Ishikawa (cell line): ENCODE results near the gene WFDC9.

Experiments used
- CEBPB ChIP-seq: IDR thresholded peaks from 2 replicates; pipeline ENCODE4 v1.6.1; 2012
- CREB1 ChIP-seq: IDR thresholded peaks from 2 replicates; pipeline ENCODE4 v1.6.1; 2012; ENCODE audit warnings: low read depth
- EGR1 ChIP-seq: IDR thresholded peaks from 2 replicates; pipeline ENCODE4 v1.6.1; 2012
- EP300 ChIP-seq: IDR thresholded peaks from 2 replicates; pipeline ENCODE4 v1.6.1; 2012; ENCODE audit warnings: borderline replicate concordance
- FOXM1 ChIP-seq: IDR thresholded peaks from 2 replicates; pipeline ENCODE4 v1.6.1; 2012; ENCODE audit warnings: low read depth, borderline replicate concordance
- NFIC ChIP-seq: IDR thresholded peaks from 2 replicates; pipeline ENCODE4 v1.6.1; 2012
- RAD21 ChIP-seq: IDR thresholded peaks from 2 replicates; pipeline ENCODE4 v1.6.1; 2012; ENCODE audit warnings: low read depth
- TAF1 ChIP-seq: IDR thresholded peaks from 2 replicates; pipeline ENCODE4 v1.6.1; 2012; ENCODE audit warnings: low read depth, mild to moderate bottlenecking
- TCF12 ChIP-seq: IDR thresholded peaks from 2 replicates; pipeline ENCODE4 v1.6.1; 2012; ENCODE audit warnings: low read depth
- TEAD4 ChIP-seq: IDR thresholded peaks from 2 replicates; pipeline ENCODE4 v1.6.1; 2012
- YY1 ChIP-seq: IDR thresholded peaks from 2 replicates; pipeline ENCODE4 v1.6.1; 2012; ENCODE audit warnings: low read depth
- ZBTB7A ChIP-seq: IDR thresholded peaks from 2 replicates; pipeline ENCODE4 v1.6.1; 2012; ENCODE audit warnings: low read depth
- TF ChIP-seq, protein P1 (sequence below): IDR thresholded peaks from 2 replicates; pipeline ENCODE4 v1.6.1; 2012; ENCODE audit warnings: low read depth, mild to moderate bottlenecking
- TF ChIP-seq, protein P2 (sequence below): IDR thresholded peaks from 2 replicates; pipeline ENCODE4 v1.6.1; 2012
- TF ChIP-seq, protein P3 (sequence below): IDR thresholded peaks from 2 replicates; pipeline ENCODE4 v1.6.1; 2012

WFDC9 gene

DNA sequence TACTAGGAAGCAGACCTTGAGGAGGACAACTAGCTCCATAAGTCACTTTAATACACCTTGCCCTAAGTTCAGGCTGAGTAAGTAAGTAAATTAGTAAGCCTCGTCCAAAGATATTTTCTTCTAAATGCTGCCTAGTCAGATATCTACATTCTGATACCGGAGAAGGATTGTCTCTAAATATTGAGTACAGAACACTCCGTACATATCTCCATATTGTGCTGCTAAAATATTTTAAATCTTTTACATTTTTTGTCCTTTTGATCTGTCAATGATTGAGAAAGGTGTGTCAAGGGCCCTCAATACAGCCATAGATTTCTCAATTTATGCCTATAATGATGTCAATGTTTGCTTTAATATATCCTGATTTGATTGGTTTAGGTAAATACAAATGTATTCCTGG, 55.2 kb downstream of the WFDC9 start:
- TF ChIP-seq CREB1 (no peak), RAD21 (no peak), NFIC (no peak), EGR1 (no peak), TEAD4 (no peak), CEBPB (no peak), FOXM1 (no peak), YY1 (no peak), TCF12 (no peak), EP300 (no peak), ZBTB7A (no peak), TAF1 (no peak)
- TF ChIP-seq, protein P1, sequence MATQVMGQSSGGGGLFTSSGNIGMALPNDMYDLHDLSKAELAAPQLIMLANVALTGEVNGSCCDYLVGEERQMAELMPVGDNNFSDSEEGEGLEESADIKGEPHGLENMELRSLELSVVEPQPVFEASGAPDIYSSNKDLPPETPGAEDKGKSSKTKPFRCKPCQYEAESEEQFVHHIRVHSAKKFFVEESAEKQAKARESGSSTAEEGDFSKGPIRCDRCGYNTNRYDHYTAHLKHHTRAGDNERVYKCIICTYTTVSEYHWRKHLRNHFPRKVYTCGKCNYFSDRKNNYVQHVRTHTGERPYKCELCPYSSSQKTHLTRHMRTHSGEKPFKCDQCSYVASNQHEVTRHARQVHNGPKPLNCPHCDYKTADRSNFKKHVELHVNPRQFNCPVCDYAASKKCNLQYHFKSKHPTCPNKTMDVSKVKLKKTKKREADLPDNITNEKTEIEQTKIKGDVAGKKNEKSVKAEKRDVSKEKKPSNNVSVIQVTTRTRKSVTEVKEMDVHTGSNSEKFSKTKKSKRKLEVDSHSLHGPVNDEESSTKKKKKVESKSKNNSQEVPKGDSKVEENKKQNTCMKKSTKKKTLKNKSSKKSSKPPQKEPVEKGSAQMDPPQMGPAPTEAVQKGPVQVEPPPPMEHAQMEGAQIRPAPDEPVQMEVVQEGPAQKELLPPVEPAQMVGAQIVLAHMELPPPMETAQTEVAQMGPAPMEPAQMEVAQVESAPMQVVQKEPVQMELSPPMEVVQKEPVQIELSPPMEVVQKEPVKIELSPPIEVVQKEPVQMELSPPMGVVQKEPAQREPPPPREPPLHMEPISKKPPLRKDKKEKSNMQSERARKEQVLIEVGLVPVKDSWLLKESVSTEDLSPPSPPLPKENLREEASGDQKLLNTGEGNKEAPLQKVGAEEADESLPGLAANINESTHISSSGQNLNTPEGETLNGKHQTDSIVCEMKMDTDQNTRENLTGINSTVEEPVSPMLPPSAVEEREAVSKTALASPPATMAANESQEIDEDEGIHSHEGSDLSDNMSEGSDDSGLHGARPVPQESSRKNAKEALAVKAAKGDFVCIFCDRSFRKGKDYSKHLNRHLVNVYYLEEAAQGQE: no peak
- TF ChIP-seq, protein P2, sequence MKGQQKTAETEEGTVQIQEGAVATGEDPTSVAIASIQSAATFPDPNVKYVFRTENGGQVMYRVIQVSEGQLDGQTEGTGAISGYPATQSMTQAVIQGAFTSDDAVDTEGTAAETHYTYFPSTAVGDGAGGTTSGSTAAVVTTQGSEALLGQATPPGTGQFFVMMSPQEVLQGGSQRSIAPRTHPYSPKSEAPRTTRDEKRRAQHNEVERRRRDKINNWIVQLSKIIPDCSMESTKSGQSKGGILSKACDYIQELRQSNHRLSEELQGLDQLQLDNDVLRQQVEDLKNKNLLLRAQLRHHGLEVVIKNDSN: no peak

DNA sequence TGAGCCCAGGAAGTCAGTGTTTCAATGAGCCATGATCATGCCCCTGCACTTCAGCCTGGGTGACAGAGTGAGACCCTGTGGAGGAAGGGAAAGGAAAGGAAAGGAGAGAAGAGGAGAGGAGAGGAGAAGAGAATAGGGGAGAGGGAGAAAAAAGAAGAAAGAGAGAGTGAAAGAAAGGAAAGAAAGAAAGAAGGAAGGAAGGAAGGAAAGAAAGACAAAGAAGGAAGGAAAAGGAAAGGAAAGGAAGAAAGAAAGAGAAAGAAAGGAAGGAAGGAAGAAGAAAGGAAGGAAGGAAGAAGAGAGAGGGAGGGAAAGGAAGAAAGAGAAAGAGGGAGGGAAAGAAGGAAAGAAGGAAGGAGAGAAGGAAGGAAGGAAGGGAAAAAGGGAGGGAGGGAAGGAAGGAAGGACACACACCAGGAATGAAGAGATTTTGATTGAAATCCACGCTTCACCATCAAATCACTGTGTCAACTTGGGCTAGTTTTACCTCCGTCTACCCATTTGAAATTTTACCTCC, 66.3 kb downstream of the WFDC9 start:
- TF ChIP-seq, protein P2: no peak
- no peak for TF ChIP-seq FOXM1
- TF ChIP-seq TCF12: no peak
- TF ChIP-seq EGR1: no peak
- TF ChIP-seq CREB1: no peak
- TF ChIP-seq NFIC: no peak
- TF ChIP-seq, protein P3, sequence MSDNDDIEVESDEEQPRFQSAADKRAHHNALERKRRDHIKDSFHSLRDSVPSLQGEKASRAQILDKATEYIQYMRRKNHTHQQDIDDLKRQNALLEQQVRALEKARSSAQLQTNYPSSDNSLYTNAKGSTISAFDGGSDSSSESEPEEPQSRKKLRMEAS: no peak
